Measurements from ENCODE around the gene MLLT1. TPM values are rescaled to one million over a fixed set of nuclear protein-coding genes. Genes with fewer than 3 reads are reported as not detected.

MLLT1 gene
- total RNA-seq, 2 experiments from 2014 or later: 40.5 to 47.1 TPM

DNA sequence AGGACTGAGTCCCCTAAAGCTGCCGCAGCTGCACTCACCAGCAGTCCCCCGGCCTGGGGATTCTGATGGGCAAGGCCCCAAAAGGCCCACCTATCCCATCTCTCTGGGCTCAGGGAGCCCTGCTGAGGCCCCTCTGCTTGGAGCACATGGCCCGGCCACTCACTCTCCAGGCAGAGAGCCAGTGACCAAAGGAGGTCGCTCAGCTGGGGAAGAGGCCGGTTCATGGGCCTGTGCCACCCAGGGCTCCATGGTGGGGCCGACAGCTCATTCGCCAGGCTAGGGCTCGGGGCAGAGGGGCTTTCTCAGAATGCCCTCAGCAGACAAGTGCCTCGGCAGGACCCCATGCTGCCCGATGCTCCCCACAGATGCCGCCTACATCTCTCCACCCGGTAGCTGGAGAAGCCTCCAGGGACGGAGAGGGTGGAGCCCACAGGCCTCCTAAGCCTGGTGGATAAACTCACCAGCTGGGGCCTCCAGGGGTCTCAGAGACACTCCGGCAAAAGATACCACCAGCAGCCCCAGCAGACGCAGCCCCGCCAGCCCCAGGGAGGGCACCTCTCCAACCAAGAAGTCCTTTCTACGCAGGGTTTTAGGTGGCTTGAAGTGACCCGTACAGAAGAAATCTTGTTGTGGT is 54.4 kb downstream of the MLLT1 start:
- H3K4me1 Mint-ChIP-seq: no peaks in the 10 kb centered on the region
- no peaks in the 10 kb centered on the region for H3K27me3 Mint-ChIP-seq
- no peaks in the 10 kb centered on the region for H3K36me3 Mint-ChIP-seq
- ATAC-seq (no peak), DNase-seq (no peak)
- CTCF ChIA-PET: no interaction called here
- H3K27ac Mint-ChIP-seq: no peak overlapping the region
- no peak overlapping the region for H3K4me3 Mint-ChIP-seq
- no peaks in the 10 kb centered on the region for H3K9me3 Mint-ChIP-seq (ENCODE audit: low read depth)

DNA sequence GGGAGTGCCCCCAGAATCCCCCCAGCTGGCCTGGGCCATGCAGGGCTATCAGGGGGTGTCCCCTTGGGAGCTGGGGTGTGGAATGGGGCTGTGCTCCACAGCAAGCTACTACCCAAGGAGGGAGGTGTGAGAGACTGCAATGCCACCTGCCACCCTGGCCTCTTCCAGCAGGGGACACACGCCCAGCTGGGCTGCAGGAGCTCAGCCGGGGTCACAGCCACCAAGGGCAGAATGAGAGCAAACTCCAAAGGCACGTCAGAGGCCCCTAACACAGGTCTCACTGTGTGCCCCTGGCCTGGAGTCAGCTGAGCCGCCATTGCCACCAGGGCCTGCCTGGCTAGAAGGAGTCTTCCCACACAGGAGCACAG is 55.5 kb downstream of the MLLT1 start:
- no peak for DNase-seq

DNA sequence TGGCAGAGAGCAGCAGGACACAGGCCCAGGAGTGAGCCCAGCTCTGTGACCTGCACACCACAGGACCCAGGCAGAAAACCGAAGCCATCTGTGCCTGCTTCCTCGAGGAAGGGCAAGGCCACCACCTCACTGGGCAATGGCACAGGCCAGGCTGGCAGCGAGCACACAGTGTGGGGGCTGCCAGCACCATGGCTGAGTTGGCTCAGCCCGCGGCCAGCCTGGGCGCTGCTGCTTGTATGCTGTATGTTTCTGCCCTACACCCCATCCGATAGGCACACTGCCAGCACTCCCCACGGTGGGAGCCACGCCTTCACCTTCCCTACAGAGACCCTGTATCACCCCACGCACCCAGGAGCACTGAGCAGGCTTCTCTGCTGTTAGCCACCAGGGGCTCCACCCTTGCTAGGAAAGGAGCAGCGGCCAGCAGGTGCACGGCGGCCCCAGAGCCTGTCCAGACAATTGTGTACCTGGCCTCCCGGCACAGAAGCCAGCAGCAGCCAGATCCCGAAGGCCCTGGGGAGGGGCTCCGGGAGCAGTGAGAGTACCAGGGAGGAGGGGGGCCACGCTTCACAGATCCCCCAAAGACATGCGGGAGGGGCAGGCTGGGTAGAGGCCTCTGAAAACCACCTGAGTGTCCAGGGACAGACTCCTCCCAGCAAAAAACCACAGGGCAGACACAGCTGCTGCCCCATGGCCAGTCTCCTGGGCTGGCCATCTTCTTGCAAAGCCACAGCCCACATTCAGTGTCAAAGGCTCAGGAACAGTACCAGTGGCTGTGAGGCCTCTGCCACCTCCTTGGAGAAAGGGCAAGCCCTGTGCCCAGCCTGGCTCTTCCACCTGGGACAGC is 56.1 kb downstream of the MLLT1 start:
- ATAC-seq (no peak), DNase-seq (no peak)
- no peak overlapping the region for H3K4me3 Mint-ChIP-seq
- H3K36me3 Mint-ChIP-seq: no peaks in the 10 kb centered on the region
- H3K9me3 Mint-ChIP-seq (ENCODE audit: low read depth): no peaks in the 10 kb centered on the region
- no peaks in the 10 kb centered on the region for H3K4me1 Mint-ChIP-seq
- no peak overlapping the region for H3K27ac Mint-ChIP-seq
- CTCF ChIA-PET: interaction anchor here (1.7 kb wide), 1 partner anchor 76 kb away, joined by 4 read pairs; no protein-coding TSS in a partner anchor
- no peaks in the 10 kb centered on the region for H3K27me3 Mint-ChIP-seq

More for the DNA sequence above, 55.5 kb downstream of the MLLT1 start:
- Mint-ChIP-seq H3K36me3 (no peaks in the 10 kb centered on the region), H3K27ac (no peak overlapping the region), H3K4me3 (no peak overlapping the region), H3K4me1 (no peaks in the 10 kb centered on the region), H3K27me3 (no peaks in the 10 kb centered on the region), H3K9me3 (ENCODE audit: low read depth) (no peaks in the 10 kb centered on the region)
- CTCF ChIA-PET: no interaction called here
- ATAC-seq: no peak

DNA sequence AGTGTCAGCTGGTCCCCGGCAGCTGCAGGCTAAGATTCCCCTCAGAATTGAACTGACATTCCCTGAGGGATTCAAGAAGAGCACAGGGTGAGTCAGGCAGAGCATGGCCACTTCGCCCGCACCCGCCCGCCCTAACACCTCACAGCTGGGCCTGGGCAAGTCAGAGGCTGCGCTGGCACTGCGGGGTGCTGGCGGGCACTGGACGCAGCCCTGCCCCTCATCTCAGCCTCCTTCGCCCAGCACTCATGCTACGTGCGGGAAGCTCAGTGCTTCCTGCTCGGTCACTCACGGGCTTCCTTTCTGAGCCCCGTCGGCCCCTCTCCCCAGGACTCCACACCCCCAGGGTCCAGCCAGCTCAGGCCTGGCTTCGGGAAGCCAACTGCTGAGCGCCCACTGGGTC is 56.9 kb downstream of the MLLT1 start:
- CTCF ChIA-PET: interaction anchor here (0.7 to 1.7 kb wide), 3 partner anchors 23 to 640 kb away, joined by 3 to 4 read pairs (median 3); no protein-coding TSS in a partner anchor
- no peaks in the 10 kb centered on the region for H3K9me3 Mint-ChIP-seq (ENCODE audit: low read depth)
- H3K27ac Mint-ChIP-seq: no peak overlapping the region
- no peaks in the 10 kb centered on the region for H3K27me3 Mint-ChIP-seq
- no peak for ATAC-seq
- no peak overlapping the region for H3K4me3 Mint-ChIP-seq
- no peak for DNase-seq
- no peaks in the 10 kb centered on the region for H3K4me1 Mint-ChIP-seq
- H3K36me3 Mint-ChIP-seq: no peaks in the 10 kb centered on the region

DNA sequence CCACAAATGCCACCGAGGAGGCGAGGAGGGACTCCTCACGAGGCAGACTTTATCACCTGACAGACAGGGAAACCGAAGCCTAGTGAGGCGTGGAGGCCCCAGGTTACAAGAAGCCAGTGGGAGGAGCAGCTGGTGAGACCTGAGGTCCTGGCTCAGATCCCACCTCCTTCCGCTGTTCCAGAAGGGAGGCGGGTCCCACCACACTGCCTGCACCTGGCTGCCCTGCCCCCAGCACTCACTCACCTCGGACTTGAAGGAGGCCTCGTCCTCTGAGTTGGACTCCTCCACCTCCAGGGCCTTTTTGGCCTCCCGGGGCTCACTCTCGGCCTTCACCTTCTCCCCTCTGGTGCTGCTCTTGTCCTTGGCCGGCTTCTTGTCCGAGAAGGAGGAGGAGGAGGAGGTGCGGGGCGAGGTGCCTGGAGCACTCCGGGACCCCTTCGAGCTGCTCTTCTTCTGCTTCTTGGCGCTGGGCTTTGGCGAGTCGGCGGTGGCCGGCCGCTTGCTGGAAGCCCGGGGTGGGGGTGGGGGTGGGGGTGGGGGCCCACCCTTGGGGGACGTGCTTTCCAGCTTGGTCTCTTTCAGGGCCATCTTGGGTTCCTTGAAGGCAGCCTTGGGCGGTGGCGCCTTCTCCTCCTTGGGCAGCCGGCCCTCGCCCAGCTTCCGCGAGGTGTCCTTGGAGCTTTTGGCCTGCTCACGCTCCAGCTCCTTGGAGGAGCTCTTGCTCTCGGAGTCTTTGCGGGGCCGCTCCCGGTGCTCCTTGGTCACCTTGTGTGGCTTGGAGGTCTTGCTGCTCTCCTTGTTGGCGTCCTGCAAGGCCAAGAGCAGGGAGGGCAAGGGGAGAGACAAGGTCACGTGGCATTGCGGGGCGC is 57.7 kb downstream of the MLLT1 start:
- no peak for DNase-seq
- H3K4me1 Mint-ChIP-seq: no peaks in the 10 kb centered on the region

DNA sequence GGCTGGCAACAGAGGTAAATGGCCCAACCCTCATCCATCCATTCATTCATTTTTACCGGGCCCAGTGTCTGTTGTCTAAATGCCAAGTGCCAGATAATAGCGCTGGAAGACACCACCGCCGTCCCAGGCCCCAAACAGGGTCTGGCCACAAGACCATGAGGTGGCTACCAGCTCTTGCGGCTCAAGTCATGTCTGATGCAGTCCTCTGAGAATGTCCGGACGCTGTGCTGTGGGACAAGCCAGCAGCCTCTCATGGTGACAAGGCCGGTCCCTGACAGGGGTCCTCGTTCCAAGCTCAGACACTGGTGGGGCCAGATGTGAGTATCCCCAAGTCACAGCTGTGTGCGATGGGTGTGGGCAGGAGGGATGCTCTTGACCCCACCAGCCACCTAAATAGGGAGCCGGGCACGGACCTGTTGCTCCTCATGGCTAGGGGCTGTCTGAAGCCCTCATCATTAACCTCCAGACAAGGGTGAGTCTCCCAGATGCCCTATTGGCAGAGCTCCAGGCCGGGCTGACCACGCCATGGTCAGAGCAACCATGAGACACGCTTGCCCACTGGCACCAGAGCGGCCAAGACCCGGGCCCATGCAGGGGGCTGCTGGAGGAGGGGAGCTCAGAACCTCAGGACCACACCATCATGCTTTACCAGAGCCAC is 58.4 kb downstream of the MLLT1 start:
- DNase-seq (no peak), ATAC-seq (no peak)
- no peaks in the 10 kb centered on the region for H3K4me1 Mint-ChIP-seq
- H3K4me3 Mint-ChIP-seq: no peak overlapping the region
- CTCF ChIA-PET: interaction anchor here (0.6 to 2.2 kb wide), 2 partner anchors 9 to 78 kb away, joined by 3 to 5 read pairs; no protein-coding TSS in a partner anchor
- H3K27ac Mint-ChIP-seq: no peak overlapping the region
- no peaks in the 10 kb centered on the region for H3K27me3 Mint-ChIP-seq
- no peaks in the 10 kb centered on the region for H3K36me3 Mint-ChIP-seq
- H3K9me3 Mint-ChIP-seq (ENCODE audit: low read depth): no peaks in the 10 kb centered on the region

More for the DNA sequence above, 57.7 kb downstream of the MLLT1 start:
- H3K27me3 Mint-ChIP-seq: no peaks in the 10 kb centered on the region
- no peaks in the 10 kb centered on the region for H3K36me3 Mint-ChIP-seq
- H3K9me3 Mint-ChIP-seq (ENCODE audit: low read depth): no peaks in the 10 kb centered on the region
- H3K4me3 Mint-ChIP-seq: no peak overlapping the region
- no peak for ATAC-seq
- CTCF ChIA-PET: interaction anchor here (0.6 to 2.2 kb wide), 6 partner anchors 8 to 641 kb away, joined by 3 to 5 read pairs (median 3); no protein-coding TSS in a partner anchor
- no peak overlapping the region for H3K27ac Mint-ChIP-seq

DNA sequence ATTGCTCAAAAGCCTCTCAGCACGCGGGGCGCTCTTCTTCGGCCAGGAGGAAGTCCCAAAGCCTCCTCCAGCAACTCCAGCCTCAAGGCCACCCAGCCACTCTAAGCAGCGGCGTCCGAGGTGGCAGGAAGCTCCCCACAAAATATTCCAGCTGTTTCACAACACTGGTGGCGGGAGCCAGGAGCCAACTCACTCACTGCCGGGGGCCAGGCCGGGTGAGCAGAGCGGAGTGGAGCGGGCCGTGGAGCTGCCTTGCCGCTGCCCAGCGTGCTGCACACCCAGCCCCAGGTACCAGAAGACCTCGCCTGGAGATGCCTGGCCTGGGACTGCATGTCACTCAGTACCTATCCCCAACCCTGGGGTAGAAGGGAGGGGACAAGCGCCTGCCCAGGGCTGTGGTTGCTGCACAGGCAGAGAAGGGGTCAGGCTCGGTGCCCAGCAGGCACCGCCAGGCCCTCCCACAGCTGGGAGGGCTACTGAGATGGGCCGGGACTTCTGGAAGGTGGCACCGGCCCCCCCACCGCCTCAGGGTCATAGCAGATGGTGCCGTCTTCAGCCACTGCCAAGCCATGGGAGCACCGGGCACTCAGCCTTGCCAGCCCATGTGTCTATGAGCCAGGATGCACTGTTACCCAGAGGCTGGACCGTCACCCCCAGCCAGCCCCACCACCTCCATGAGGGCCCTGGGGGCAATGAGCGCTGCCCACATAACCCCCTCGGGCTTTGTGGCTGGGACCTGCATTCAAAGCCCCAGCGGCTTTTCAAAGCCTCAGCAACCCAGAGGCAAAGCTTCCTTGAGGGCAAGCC is 59.2 kb downstream of the MLLT1 start:
- no peaks in the 10 kb centered on the region for H3K27me3 Mint-ChIP-seq
- H3K9me3 Mint-ChIP-seq (ENCODE audit: low read depth): no peaks in the 10 kb centered on the region
- CTCF ChIA-PET: interaction anchor here (2.2 kb wide), 1 partner anchor 79 kb away, joined by 5 read pairs; no protein-coding TSS in a partner anchor

DNA sequence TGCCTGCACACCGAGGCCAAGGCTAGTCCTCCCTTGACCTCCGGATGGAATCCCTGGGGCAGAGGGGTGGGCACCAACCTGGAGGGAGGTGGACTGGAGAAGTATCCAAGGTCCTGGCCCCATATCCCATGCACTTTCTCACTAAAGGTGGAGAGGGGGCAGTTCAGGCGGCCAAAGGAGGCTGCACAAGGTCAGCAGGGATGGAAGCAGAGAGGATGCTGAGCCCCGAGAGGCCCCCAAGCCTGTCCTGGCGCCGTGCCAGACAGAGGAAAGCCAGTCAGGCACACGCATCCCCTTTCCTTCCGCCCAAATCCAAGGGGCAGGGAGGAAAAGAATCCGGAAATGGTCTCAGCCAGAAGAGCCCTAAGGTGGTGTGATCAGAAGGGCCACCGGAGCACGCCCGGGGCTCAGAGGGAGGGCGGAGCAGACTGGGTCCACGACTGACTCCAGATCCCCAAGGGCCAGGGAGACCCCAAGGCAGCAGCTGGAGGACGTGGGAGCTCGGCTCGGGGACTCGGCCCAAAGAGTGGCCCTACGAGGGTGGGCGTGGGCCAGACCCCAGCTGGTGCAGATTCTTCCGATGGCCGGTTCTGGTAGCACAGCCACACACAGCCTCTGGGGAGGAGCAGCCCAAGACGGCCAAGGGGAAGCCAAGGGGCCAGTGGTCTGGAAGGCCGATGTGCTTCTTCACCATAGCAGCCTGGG is 60.0 kb downstream of the MLLT1 start:
- no peak for ATAC-seq
- Mint-ChIP-seq H3K27ac (no peak overlapping the region), H3K9me3 (ENCODE audit: low read depth) (no peaks in the 10 kb centered on the region), H3K4me3 (no peak overlapping the region), H3K4me1 (no peaks in the 10 kb centered on the region), H3K27me3 (no peaks in the 10 kb centered on the region), H3K36me3 (no peaks in the 10 kb centered on the region)
- no peak for DNase-seq
- CTCF ChIA-PET: interaction anchor here (1.3 to 3.0 kb wide), 9 partner anchors 18 to 232 kb away, joined by 5 to 34 read pairs (median 6); partner anchors contain the start of gene ALKBH7

More for the DNA sequence above, 59.2 kb downstream of the MLLT1 start:
- no peak overlapping the region for H3K27ac Mint-ChIP-seq
- H3K4me1 Mint-ChIP-seq: no peaks in the 10 kb centered on the region
- no peak for DNase-seq
- ATAC-seq: no peak
- H3K36me3 Mint-ChIP-seq: no peaks in the 10 kb centered on the region
- no peak overlapping the region for H3K4me3 Mint-ChIP-seq

DNA sequence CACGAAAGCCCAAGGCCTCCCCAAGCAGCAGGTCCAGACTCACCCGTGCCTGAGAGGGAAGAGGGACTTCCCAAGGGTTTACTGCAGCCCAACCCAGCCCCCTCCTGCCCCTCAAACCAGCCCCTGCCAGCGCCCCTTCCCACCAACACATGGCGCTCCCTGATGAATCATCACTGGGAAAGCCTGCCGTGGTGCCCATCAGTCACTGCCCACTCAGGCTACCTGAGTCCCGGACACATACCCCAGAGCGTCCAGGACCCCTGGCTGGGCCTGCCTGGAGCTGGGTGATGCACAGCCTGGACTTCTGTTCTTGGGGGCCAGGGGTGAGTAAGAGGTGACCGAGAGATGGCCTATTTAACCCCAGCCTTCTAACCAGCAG is 60.6 kb downstream of the MLLT1 start:
- DNase-seq (no peak), ATAC-seq (no peak)
- Mint-ChIP-seq H3K4me1 (no peaks in the 10 kb centered on the region), H3K36me3 (no peaks in the 10 kb centered on the region), H3K27me3 (no peaks in the 10 kb centered on the region), H3K27ac (no peak overlapping the region), H3K9me3 (ENCODE audit: low read depth) (no peaks in the 10 kb centered on the region), H3K4me3 (no peak overlapping the region)
- CTCF ChIA-PET: interaction anchor here (0.6 to 3.0 kb wide), 31 partner anchors 9 to 607 kb away, joined by 3 to 34 read pairs (median 5); partner anchors contain the start of gene ALKBH7

DNA sequence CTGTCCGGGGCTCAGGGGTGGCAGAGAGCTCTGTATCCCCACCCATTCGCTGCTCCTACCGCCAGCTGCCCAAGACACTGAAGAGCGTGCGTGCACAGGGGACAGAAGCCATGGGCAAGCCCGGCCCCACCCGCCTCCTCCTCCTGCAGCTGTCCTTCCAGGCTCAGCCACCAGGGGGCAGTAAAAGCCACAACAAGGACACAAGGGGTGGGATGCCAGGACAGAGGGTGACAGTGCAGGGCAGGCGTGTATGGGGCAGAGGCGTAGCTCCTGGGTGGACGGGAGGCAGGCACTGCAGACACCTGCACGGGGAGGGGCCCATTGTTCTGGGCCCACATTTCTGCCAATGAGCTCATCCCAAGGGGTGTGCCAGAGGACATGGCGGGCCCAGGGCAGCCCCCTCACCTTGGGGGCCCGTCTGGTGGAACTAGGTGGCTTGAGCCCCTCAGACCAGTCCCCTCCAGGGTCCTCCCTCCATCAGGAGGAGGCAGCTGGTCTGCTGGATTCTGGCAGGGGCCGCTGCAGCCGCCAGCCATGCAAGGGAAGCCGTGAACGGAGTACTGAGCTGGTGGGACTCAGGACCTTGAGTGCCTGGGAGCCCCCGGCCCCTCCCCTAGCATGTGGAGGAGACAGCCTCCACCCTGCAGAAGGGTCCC is 61.2 kb downstream of the MLLT1 start:
- H3K27ac Mint-ChIP-seq: peak overlapping the region; percentile 37
- no peaks in the 10 kb centered on the region for H3K9me3 Mint-ChIP-seq (ENCODE audit: low read depth)
- H3K4me3 Mint-ChIP-seq: no peak overlapping the region
- H3K36me3 Mint-ChIP-seq: no peaks in the 10 kb centered on the region
- no peaks in the 10 kb centered on the region for H3K27me3 Mint-ChIP-seq
- CTCF ChIA-PET: interaction anchor here (0.6 to 3.0 kb wide), 43 partner anchors 9 to 645 kb away, joined by 3 to 34 read pairs (median 4); partner anchors contain the start of gene ALKBH7
- ATAC-seq (peak; percentile 78), DNase-seq (peak; percentile 90)
- H3K4me1 Mint-ChIP-seq: no peaks in the 10 kb centered on the region

DNA sequence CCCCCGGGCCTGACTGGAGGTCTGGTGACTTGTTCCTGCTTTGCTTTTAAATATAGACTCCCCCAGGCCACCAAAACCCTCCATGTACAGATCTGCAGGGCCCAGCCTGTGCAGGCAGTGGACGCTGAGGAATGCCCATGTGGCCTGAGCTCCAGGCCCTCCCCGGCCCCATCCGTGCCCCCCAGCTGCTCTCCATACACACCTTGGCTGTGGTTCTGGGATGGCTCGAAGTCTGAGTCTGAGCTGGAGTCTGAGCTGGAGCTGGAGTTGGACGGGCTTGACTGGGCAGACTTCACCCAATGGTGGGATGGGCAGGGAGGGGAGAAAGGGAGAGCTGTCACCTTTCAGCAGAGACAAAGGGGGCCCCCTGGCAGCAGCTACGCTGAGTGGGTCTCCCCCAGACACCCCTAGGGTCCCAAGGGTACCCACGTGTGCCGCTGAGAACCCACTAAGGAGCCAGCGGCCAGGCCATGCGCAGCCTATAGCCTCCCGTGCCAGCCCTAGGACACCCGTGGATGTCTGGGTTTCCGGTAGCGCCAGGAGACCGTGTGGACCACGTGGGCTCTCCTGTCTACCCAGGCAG is 61.9 kb downstream of the MLLT1 start:
- no peak overlapping the region for H3K4me3 Mint-ChIP-seq
- DNase-seq (no peak), ATAC-seq (no peak)
- CTCF ChIA-PET: interaction anchor here (0.7 to 3.0 kb wide), 34 partner anchors 9 to 646 kb away, joined by 3 to 34 read pairs (median 5); partner anchors contain the start of gene ALKBH7
- H3K27ac Mint-ChIP-seq: no peak overlapping the region
- H3K36me3 Mint-ChIP-seq: no peaks in the 10 kb centered on the region
- no peaks in the 10 kb centered on the region for H3K27me3 Mint-ChIP-seq
- no peaks in the 10 kb centered on the region for H3K4me1 Mint-ChIP-seq
- no peaks in the 10 kb centered on the region for H3K9me3 Mint-ChIP-seq (ENCODE audit: low read depth)
